B cell (primary cell): ENCODE measurements around the gene SLC26A3. TPM values are rescaled to one million over a fixed set of nuclear protein-coding genes. Genes with fewer than 3 reads are reported as not detected.

Source experiments
- ATAC-seq: fragments of 200-7000 bp; cut with Tn5 transposase; one replicate; pipeline ENCODE4 v1.10.0; 2021; ENCODE audit warnings: low read depth, mild to moderate bottlenecking, moderate number of reproducible peaks, moderate library complexity
- CTCF ChIA-PET: fragments of 350-600 bp; sonication (Branson Sonifier 250); formaldehyde crosslinking; loops from one replicate; lab custom pipeline; 2021; ENCODE audit warnings: antibody characterized with exemption, inconsistent platforms; lab: Charles Lee
- POLR2A ChIA-PET: fragments of 350-600 bp; sonication (Branson Sonifier 250); formaldehyde crosslinking; loops from one replicate; lab custom pipeline; 2021; ENCODE audit warnings: antibody characterized with exemption; lab: Charles Lee
- DNase-seq: peaks from one replicate; pipeline ENCODE4 v3.0.0; 2013
- H2AFZ ChIP-seq: 2 replicates; pipeline ENCODE4 v1.6.1; 2012; ENCODE audit warnings: mild to moderate bottlenecking, low read depth, low read length; ENCODE audit not compliant: insufficient read depth, poor library complexity, severe bottlenecking
- H3K27ac ChIP-seq, 2 donors: 1 replicate in 1 of 2; 2 replicates in 1 of 2; pipeline ENCODE4 v1.5.1; 2012 to 2013; ENCODE audit warnings: low read length in 2 of 2, mild to moderate bottlenecking in 2 of 2, moderate library complexity in 1 of 2
- H3K27me3 ChIP-seq, 4 experiments: fragments of 200-600 bp in 1 of 4; sonication (generic) in 1 of 4; replicated peaks in 1 of 4; 1 replicate in 2 of 4; 2 replicates in 2 of 4; pipeline versions ENCODE4 v1.6.1 to v1.7.0; 2013 to 2016; ENCODE audit warnings: low read length in 3 of 4, mild to moderate bottlenecking in 2 of 4, mixed read lengths in 1 of 4, moderate library complexity in 1 of 4; ENCODE audit not compliant: insufficient read depth in 4 of 4, control insufficient read depth in 3 of 4; ENCODE audit errors: control extremely low read depth in 1 of 4
- H3K36me3 ChIP-seq, 2 experiments: replicated peaks in 1 of 2; 1 replicate in 1 of 2; 2 replicates in 1 of 2; pipeline versions ENCODE4 v1.6.1 to v1.7.1; 2013; ENCODE audit warnings: low read length in 1 of 2; ENCODE audit not compliant: insufficient read depth in 2 of 2, control insufficient read depth in 1 of 2; ENCODE audit errors: control extremely low read depth in 1 of 2, extremely low read depth in 1 of 2
- H3K4me1 ChIP-seq, 2 donors: fragments of 200-600 bp in 1 of 2; sonication (generic) in 1 of 2; 1 replicate in 1 of 2; 2 replicates in 1 of 2; pipeline versions ENCODE4 v1.5.1 to v1.6.1; 2013 to 2017; ENCODE audit warnings: low read length in 2 of 2; ENCODE audit not compliant: control insufficient read depth in 2 of 2, insufficient read depth in 2 of 2
- H3K4me2 ChIP-seq: replicated peaks from 2 replicates; pipeline ENCODE3; 2012; ENCODE audit warnings: mild to moderate bottlenecking, low read depth, low read length; ENCODE audit not compliant: poor library complexity, severe bottlenecking
- H3K4me3 ChIP-seq, 5 experiments: fragments of 200-600 bp in 1 of 5; sonication (generic) in 1 of 5; 1 replicate in 3 of 5; 2 replicates in 2 of 5; pipeline versions ENCODE4 v1.5.1 to v1.7.0; 2011 to 2016; ENCODE audit warnings: low read length in 4 of 5, mild to moderate bottlenecking in 4 of 5, low read depth in 2 of 5, control low read depth in 1 of 5, moderate library complexity in 1 of 5; ENCODE audit not compliant: insufficient read depth in 1 of 5; ENCODE audit errors: control extremely low read depth in 1 of 5, extremely low read depth in 1 of 5
- H3K79me2 ChIP-seq: fragments of 200-600 bp; sonication (generic); one replicate; pipeline ENCODE4 v1.6.0; 2016; ENCODE audit warnings: low read length; ENCODE audit not compliant: control insufficient read depth, insufficient read depth
- H3K9ac ChIP-seq: fragments of 200-600 bp; sonication (generic); 2 replicates; pipeline ENCODE4 v1.6.1; 2017; ENCODE audit warnings: mild to moderate bottlenecking, low read length, moderate library complexity
- H3K9me3 ChIP-seq, 3 donors: one replicate each; pipeline versions ENCODE4 v1.6.1 to v1.7.1; 2013; ENCODE audit warnings: low read length in 2 of 3; ENCODE audit not compliant: control insufficient read depth in 2 of 3, insufficient read depth in 1 of 3; ENCODE audit errors: control extremely low read depth in 1 of 3
- H4K20me1 ChIP-seq: 2 replicates; pipeline ENCODE4 v1.6.0; 2012; ENCODE audit warnings: mild to moderate bottlenecking, low read length; ENCODE audit not compliant: insufficient read depth, control insufficient read depth, poor library complexity, severe bottlenecking
- H3K27ac Mint-ChIP-seq: one replicate; pipeline ENCODE4 v1.8.0; 2021; ENCODE audit warnings: mixed read lengths
- H3K27me3 Mint-ChIP-seq: one replicate; pipeline ENCODE4 v1.8.0; 2021; ENCODE audit warnings: mixed read lengths
- H3K4me1 Mint-ChIP-seq: one replicate; pipeline ENCODE4 v1.8.0; 2021; ENCODE audit warnings: mixed read lengths
- H3K4me3 Mint-ChIP-seq: one replicate; pipeline ENCODE4 v1.8.0; 2021; ENCODE audit warnings: mixed read lengths
- H3K9me3 Mint-ChIP-seq: one replicate; pipeline ENCODE4 v1.8.0; 2022; ENCODE audit warnings: mixed read lengths; ENCODE audit not compliant: insufficient read depth
- EZH2 ChIP-seq: IDR thresholded peaks from 2 replicates; pipeline ENCODE4 v1.6.1; 2012; ENCODE audit warnings: borderline replicate concordance, low read depth, mild to moderate bottlenecking, moderate library complexity, low read length; ENCODE audit not compliant: insufficient read depth, poor library complexity, severe bottlenecking
- WGBS: methylation state at CpG from one replicate; pipeline ENCODE4 v1.1.5; 2013; ENCODE audit warnings: missing lambda C conversion rate; ENCODE audit not compliant: insufficient coverage; 5-methylcytosine and 5-hydroxymethylcytosine counted together
- intact Hi-C: fragments of 100-400 bp; cut with micrococcal nuclease; formaldehyde crosslinking; loops from one replicate; pipeline ENCODE4 v1.10.0; 2022
- polyA plus RNA-seq: library from polyadenylated mRNA; depleted of rRNA; stranded (reverse); fragments of >200 nt; gene quantifications from 2 replicates; pipeline ENCODE4 v1.2.3, GENCODE V29; 2012
- total RNA-seq, 2 donors: library from RNA; stranded (reverse); fragments of 120-200 nt in 1 of 2; gene quantifications; 1 replicate in 1 of 2; 2 replicates in 1 of 2; pipeline versions ENCODE4 v1.2.3 to v1.2.4, GENCODE V29; 2013 to 2022
- TF ChIP-seq, protein P1 (sequence below): fragments of 200-600 bp; IDR thresholded peaks from one replicate; pipeline ENCODE4 v1.8.0; 2022; ENCODE audit warnings: antibody characterized with exemption, mild to moderate bottlenecking

The SLC26A3 gene
- total and polyA plus RNA-seq, 2 donors (not counting 1 experiment from before 2014, with no cell fraction given), result not detected

DNA sequence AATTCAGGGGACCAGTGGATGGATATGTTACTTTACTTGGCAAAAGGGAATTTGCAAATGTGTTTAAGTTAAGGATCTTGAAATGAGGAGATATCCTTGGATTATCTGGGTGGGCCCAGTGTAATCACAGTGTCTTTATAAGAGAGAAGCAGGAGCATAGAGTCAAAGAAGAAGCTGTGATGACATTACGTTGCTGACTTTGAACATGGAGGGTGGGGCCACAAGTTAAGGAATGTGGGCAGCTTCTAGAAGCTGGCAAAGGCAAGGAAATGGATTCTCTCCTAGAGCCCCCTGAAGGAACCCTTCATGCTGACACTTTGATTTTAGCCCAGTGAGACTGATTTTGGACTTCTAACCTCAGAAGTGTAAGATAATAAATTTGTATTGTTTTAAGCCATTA lies 21.8 kb upstream of the SLC26A3 start:
- intact Hi-C loops, result no loop called here
- Histone ChIP-seq H3K27me3 (no peaks in the 10 kb centered on the region), H3K4me1 (no peaks in the 10 kb centered on the region), H3K27ac (no peak overlapping the region), H4K20me1 (no peaks in the 10 kb centered on the region), H3K79me2 (no peaks in the 10 kb centered on the region), H3K4me2 (no peak overlapping the region), H3K4me3 (no peak overlapping the region), H3K9ac (no peak overlapping the region), H2AFZ (no peak overlapping the region), H3K36me3 (no peaks in the 10 kb centered on the region), H3K9me3 (no peaks in the 10 kb centered on the region)
- POLR2A ChIA-PET, result no interaction called here
- H3K27ac Mint-ChIP-seq, result no peak overlapping the region
- no peaks in the 10 kb centered on the region for H3K4me1 Mint-ChIP-seq
- CTCF ChIA-PET, result no interaction called here
- H3K4me3 Mint-ChIP-seq, result no peak overlapping the region
- ATAC-seq (no peak), DNase-seq (no peak)
- peaks cover 5% of the 10 kb centered on the region for H3K9me3 Mint-ChIP-seq
- WGBS, result 78% methylated on average over 1 of the region's 1 CpG
- H3K27me3 Mint-ChIP-seq, result peaks cover 11% of the 10 kb centered on the region
- no peak for TF ChIP-seq EZH2
- TF ChIP-seq, protein P1, sequence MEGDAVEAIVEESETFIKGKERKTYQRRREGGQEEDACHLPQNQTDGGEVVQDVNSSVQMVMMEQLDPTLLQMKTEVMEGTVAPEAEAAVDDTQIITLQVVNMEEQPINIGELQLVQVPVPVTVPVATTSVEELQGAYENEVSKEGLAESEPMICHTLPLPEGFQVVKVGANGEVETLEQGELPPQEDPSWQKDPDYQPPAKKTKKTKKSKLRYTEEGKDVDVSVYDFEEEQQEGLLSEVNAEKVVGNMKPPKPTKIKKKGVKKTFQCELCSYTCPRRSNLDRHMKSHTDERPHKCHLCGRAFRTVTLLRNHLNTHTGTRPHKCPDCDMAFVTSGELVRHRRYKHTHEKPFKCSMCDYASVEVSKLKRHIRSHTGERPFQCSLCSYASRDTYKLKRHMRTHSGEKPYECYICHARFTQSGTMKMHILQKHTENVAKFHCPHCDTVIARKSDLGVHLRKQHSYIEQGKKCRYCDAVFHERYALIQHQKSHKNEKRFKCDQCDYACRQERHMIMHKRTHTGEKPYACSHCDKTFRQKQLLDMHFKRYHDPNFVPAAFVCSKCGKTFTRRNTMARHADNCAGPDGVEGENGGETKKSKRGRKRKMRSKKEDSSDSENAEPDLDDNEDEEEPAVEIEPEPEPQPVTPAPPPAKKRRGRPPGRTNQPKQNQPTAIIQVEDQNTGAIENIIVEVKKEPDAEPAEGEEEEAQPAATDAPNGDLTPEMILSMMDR, result no peak

GRCh38 chr7:107818622-107819021 lies 15.6 kb upstream of the SLC26A3 start:
- ChIA-PET POLR2A (no interaction called here), CTCF (no interaction called here)
- H3K4me2 ChIP-seq, result no peak overlapping the region
- no peaks in the 10 kb centered on the region for H3K79me2 ChIP-seq
- no peaks in the 10 kb centered on the region for H3K27me3 ChIP-seq
- no peak overlapping the region for H3K4me3 Mint-ChIP-seq
- no peak overlapping the region for H3K9ac ChIP-seq
- no peak overlapping the region for H3K4me3 ChIP-seq
- H2AFZ ChIP-seq, result no peak overlapping the region
- no peak for ATAC-seq
- DNase-seq, result no peak
- H3K4me1 ChIP-seq, result no peaks in the 10 kb centered on the region
- H3K9me3 ChIP-seq, result no peaks in the 10 kb centered on the region
- intact Hi-C loops, result no loop called here
- H3K27ac ChIP-seq, result no peak overlapping the region
- no peak overlapping the region for H3K27ac Mint-ChIP-seq
- H3K9me3 Mint-ChIP-seq, result no peaks in the 10 kb centered on the region
- WGBS, result no CpG with 5 or more reads among the region's 2 CpGs
- no peak for TF ChIP-seq EZH2
- TF ChIP-seq, protein P1, result no peak
- no peaks in the 10 kb centered on the region for H4K20me1 ChIP-seq
- H3K36me3 ChIP-seq, result no peaks in the 10 kb centered on the region
- H3K4me1 Mint-ChIP-seq, result no peaks in the 10 kb centered on the region
- peaks cover 13% of the 10 kb centered on the region for H3K27me3 Mint-ChIP-seq
